ENCODE results near the gene TPM2.

The TPM2 gene

GRCh38 chr9:35737143-35737542 lies 47.4 kb upstream of the TPM2 start:
- Histone ChIP-seq H3F3A (ENCODE audit: insufficient read depth) (peaks cover 10% of the 10 kb centered on the region; the same call in 1 of the 2 replicates), H3K9me3 (ENCODE audit: insufficient read depth, low read length) (no peaks in the 10 kb centered on the region), H3K4me3 (ENCODE audit: insufficient read depth, low read length, poor library complexity, severe bottlenecking) (no peak overlapping the region), H3K36me3 (ENCODE audit: low read length) (no peaks in the 10 kb centered on the region), H3K27me3 (ENCODE audit: low read length) (no peaks in the 10 kb centered on the region), H3K27ac (ENCODE audit: low read depth, low read length) (no peak overlapping the region), H4K20me1 (ENCODE audit: low read depth, low read length) (no peaks in the 10 kb centered on the region), H3K9me2 (replicated peaks; ENCODE audit: insufficient read depth, low read length) (no peaks in the 10 kb centered on the region), H3K9ac (ENCODE audit: low read length) (no peak overlapping the region), H2AFZ (ENCODE audit: low read depth, low read length, severe bottlenecking) (no peak overlapping the region), H3K4me2 (ENCODE audit: low read depth, low read length, poor library complexity, severe bottlenecking) (no peak overlapping the region), H3K79me2 (ENCODE audit: insufficient read depth, low read length) (peaks cover 6% of the 10 kb centered on the region; the same call in 1 of the 2 replicates)
- TF ChIP-seq, protein P1, sequence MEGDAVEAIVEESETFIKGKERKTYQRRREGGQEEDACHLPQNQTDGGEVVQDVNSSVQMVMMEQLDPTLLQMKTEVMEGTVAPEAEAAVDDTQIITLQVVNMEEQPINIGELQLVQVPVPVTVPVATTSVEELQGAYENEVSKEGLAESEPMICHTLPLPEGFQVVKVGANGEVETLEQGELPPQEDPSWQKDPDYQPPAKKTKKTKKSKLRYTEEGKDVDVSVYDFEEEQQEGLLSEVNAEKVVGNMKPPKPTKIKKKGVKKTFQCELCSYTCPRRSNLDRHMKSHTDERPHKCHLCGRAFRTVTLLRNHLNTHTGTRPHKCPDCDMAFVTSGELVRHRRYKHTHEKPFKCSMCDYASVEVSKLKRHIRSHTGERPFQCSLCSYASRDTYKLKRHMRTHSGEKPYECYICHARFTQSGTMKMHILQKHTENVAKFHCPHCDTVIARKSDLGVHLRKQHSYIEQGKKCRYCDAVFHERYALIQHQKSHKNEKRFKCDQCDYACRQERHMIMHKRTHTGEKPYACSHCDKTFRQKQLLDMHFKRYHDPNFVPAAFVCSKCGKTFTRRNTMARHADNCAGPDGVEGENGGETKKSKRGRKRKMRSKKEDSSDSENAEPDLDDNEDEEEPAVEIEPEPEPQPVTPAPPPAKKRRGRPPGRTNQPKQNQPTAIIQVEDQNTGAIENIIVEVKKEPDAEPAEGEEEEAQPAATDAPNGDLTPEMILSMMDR (IDR thresholded peaks at IDR 0.05; ENCODE audit: insufficient read depth, low read length, poor library complexity, severe bottlenecking), result no peak
- no peak for TF ChIP-seq EZH2phosphoT487 (conservative IDR thresholded peaks at IDR 0.05; ENCODE audit: low read length)

DNA sequence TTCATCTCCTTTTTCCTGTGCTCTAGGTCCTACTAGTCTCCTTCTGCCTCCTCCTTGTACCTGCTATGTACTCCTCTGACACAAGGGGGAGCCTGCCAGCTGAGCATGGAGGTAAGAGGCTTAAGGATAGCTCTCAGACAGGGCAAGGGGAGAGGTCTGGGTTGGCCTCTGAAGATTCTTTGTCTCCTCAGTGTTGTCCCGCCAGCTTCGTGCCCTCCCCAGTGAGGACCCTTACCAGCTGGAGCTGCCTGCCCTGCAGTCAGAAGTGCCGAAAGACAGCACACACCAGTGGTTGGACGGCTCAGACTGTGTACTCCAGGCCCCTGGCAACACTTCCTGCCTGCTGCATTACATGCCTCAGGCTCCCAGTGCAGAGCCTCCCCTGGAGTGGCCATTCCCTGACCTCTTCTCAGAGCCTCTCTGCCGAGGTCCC lies 46.5 kb upstream of the TPM2 start:
- Histone ChIP-seq H4K20me1 (ENCODE audit: low read depth, low read length) (no peaks in the 10 kb centered on the region), H3K4me3 (ENCODE audit: insufficient read depth, low read length, poor library complexity, severe bottlenecking) (no peak overlapping the region), H3K27ac (ENCODE audit: low read depth, low read length) (no peak overlapping the region), H3K9me2 (replicated peaks; ENCODE audit: insufficient read depth, low read length) (no peaks in the 10 kb centered on the region), H3K4me2 (ENCODE audit: low read depth, low read length, poor library complexity, severe bottlenecking) (no peak overlapping the region), H3K9ac (ENCODE audit: low read length) (no peak overlapping the region), H3F3A (ENCODE audit: insufficient read depth) (peaks cover 10% of the 10 kb centered on the region; the same call in 1 of the 2 replicates), H3K79me2 (ENCODE audit: insufficient read depth, low read length) (peaks cover 11% of the 10 kb centered on the region), H2AFZ (ENCODE audit: low read depth, low read length, severe bottlenecking) (no peak overlapping the region), H3K9me3 (ENCODE audit: insufficient read depth, low read length) (no peaks in the 10 kb centered on the region), H3K36me3 (ENCODE audit: low read length) (no peaks in the 10 kb centered on the region), H3K27me3 (ENCODE audit: low read length) (no peaks in the 10 kb centered on the region)
- no peak for TF ChIP-seq EZH2phosphoT487 (conservative IDR thresholded peaks at IDR 0.05; ENCODE audit: low read length)
- TF ChIP-seq, protein P1 (IDR thresholded peaks at IDR 0.05; ENCODE audit: insufficient read depth, low read length, poor library complexity, severe bottlenecking), result peak; percentile 96

GRCh38 chr9:35734096-35734495 lies 44.4 kb upstream of the TPM2 start:
- no peaks in the 10 kb centered on the region for H3K9me3 ChIP-seq (ENCODE audit: insufficient read depth, low read length)
- H3K27me3 ChIP-seq (ENCODE audit: low read length), result no peaks in the 10 kb centered on the region
- H2AFZ ChIP-seq (ENCODE audit: low read depth, low read length, severe bottlenecking), result no peak overlapping the region
- peaks cover 10% of the 10 kb centered on the region; the same call in 1 of the 2 replicates for H3F3A ChIP-seq (ENCODE audit: insufficient read depth)
- H3K9me2 ChIP-seq (replicated peaks; ENCODE audit: insufficient read depth, low read length), result no peaks in the 10 kb centered on the region
- H3K4me3 ChIP-seq (ENCODE audit: insufficient read depth, low read length, poor library complexity, severe bottlenecking), result no peak overlapping the region
- no peaks in the 10 kb centered on the region for H3K36me3 ChIP-seq (ENCODE audit: low read length)
- H3K4me2 ChIP-seq (ENCODE audit: low read depth, low read length, poor library complexity, severe bottlenecking), result peak overlapping the region; percentile 95
- H3K9ac ChIP-seq (ENCODE audit: low read length), result no peak overlapping the region
- no peak overlapping the region for H3K27ac ChIP-seq (ENCODE audit: low read depth, low read length)
- TF ChIP-seq, protein P1 (IDR thresholded peaks at IDR 0.05; ENCODE audit: insufficient read depth, low read length, poor library complexity, severe bottlenecking), result no peak
- no peak for TF ChIP-seq EZH2phosphoT487 (conservative IDR thresholded peaks at IDR 0.05; ENCODE audit: low read length)
- H4K20me1 ChIP-seq (ENCODE audit: low read depth, low read length), result no peaks in the 10 kb centered on the region; the same call in 1 of the 2 replicates
- H3K79me2 ChIP-seq (ENCODE audit: insufficient read depth, low read length), result peaks cover 32% of the 10 kb centered on the region
